Measurements from ENCODE around the gene MATR3.

GRCh38 chr5:139253115-139253514 lies 40.4 kb upstream of the MATR3 start:
- TF ChIP-seq, protein P1, sequence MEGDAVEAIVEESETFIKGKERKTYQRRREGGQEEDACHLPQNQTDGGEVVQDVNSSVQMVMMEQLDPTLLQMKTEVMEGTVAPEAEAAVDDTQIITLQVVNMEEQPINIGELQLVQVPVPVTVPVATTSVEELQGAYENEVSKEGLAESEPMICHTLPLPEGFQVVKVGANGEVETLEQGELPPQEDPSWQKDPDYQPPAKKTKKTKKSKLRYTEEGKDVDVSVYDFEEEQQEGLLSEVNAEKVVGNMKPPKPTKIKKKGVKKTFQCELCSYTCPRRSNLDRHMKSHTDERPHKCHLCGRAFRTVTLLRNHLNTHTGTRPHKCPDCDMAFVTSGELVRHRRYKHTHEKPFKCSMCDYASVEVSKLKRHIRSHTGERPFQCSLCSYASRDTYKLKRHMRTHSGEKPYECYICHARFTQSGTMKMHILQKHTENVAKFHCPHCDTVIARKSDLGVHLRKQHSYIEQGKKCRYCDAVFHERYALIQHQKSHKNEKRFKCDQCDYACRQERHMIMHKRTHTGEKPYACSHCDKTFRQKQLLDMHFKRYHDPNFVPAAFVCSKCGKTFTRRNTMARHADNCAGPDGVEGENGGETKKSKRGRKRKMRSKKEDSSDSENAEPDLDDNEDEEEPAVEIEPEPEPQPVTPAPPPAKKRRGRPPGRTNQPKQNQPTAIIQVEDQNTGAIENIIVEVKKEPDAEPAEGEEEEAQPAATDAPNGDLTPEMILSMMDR (IDR thresholded peaks at IDR 0.05) = no peak
- no peak for TF ChIP-seq POLR2AphosphoS5 (IDR thresholded peaks at IDR 0.05; ENCODE audit: low read depth, low read length)

All from Panc1 (cell line).